ENCODE data around the gene ZCCHC24. TPM values are rescaled to one million over a fixed set of nuclear protein-coding genes. Genes with fewer than 3 reads are reported as not detected.

ZCCHC24 gene
- total and polyA plus RNA-seq, 10 donors, result 4.9 to 34.1 (median 23.7) TPM

DNA sequence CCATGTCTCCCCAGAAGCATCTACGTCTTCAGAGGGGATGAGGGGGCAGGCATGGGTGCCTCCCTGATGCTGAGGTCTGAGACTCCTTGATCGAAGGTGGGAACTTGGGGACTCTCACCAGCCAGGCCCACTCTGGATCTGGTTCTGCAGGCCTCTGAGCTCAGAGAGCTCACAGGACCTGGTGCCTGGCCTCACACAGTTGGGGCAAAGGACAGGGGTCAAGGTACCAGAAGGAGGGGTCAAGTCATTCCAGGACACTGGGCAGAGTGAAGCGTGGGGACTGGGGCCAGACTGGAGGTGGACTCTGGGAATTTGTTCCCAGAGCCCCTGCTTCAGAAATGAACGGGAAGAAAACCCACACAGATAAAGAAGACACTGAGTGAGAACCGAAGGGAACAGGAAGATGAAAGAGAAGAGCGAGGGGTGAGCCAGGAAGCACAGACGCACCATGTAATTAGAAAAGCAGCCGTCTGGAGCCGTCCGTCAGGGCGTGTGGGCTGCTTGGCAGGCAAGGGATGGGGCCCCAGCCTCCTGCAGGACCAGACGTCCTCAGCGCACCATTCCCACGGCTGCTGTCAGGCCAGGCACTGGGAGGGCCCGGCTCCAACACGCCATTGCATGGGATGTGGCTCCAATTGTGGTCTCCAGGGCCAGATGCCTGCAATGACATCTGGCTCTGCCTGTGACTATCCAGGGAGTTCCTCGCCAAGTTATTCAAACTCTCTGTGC, 47.7 kb downstream of the ZCCHC24 start:
- no peaks in the 10 kb centered on the region for H3K27me3 ChIP-seq (replicated peaks in 1 of 7)
- H3K4me3 ChIP-seq, result no peak overlapping the region
- intact Hi-C loops (cut with DNase I; ENCODE audit: low total_unique reads), result no loop called here
- peaks cover 20 to 68% (median 44%) of the 10 kb centered on the region in 6 donors for H3K4me1 ChIP-seq
- DNase-seq, result no peak
- TF ChIP-seq POLR2A (IDR thresholded peaks at IDR 0.05), result no peak
- TF ChIP-seq, protein P1, sequence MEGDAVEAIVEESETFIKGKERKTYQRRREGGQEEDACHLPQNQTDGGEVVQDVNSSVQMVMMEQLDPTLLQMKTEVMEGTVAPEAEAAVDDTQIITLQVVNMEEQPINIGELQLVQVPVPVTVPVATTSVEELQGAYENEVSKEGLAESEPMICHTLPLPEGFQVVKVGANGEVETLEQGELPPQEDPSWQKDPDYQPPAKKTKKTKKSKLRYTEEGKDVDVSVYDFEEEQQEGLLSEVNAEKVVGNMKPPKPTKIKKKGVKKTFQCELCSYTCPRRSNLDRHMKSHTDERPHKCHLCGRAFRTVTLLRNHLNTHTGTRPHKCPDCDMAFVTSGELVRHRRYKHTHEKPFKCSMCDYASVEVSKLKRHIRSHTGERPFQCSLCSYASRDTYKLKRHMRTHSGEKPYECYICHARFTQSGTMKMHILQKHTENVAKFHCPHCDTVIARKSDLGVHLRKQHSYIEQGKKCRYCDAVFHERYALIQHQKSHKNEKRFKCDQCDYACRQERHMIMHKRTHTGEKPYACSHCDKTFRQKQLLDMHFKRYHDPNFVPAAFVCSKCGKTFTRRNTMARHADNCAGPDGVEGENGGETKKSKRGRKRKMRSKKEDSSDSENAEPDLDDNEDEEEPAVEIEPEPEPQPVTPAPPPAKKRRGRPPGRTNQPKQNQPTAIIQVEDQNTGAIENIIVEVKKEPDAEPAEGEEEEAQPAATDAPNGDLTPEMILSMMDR (IDR thresholded peaks at IDR 0.05 in 8 of 11, conservative IDR thresholded peaks at IDR 0.05 in 3 of 11), result no peak
- peak in 2 of 3 donors; percentile 55 to 72 for TF ChIP-seq POLR2AphosphoS5 (IDR thresholded peaks at IDR 0.05)
- H3K27ac ChIP-seq, result peak overlapping the region in 5 of 8 donors; percentile 70 to 92 (median 82)
- peaks cover 0 to 23% (median 0%) of the 10 kb centered on the region in 6 donors for H3K36me3 ChIP-seq
- 62 to 78% (median 76%) methylated on average over 17 of the region's 17 CpGs for WGBS, 5 donors
- H3K9me3 ChIP-seq, result no peaks in the 10 kb centered on the region

DNA sequence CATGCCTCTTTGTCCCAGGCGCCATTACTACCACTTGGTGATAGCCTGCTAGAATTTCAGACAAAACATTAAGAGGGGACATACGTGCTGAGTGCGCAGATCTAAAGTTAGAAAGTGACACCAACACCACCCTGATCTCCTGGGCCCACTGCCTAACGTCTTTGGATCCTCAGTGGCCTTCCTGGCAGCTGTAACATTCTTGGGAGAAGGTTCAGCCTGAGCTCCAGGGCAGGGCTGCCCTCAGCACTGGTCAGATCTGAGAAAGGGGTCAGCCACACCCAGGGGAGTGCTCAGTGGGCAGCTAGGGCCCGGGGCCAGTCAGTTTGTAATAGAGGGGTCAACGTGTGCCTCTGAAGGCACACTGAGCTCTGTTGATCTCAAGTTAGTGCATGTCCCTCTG, 48.4 kb downstream of the ZCCHC24 start:
- no peak overlapping the region for H3K4me3 ChIP-seq
- peaks cover 17 to 62% (median 41%) of the 10 kb centered on the region in 6 donors for H3K4me1 ChIP-seq
- H3K9me3 ChIP-seq, result no peaks in the 10 kb centered on the region
- H3K27ac ChIP-seq, result peak overlapping the region in 5 of 8 donors; percentile 49 to 92 (median 82)
- 75 to 81% (median 78%) methylated on average over 6 of the region's 6 CpGs for WGBS, 5 donors
- H3K27me3 ChIP-seq (replicated peaks in 1 of 7), result no peaks in the 10 kb centered on the region
- TF ChIP-seq POLR2AphosphoS5 (IDR thresholded peaks at IDR 0.05) (no peak), POLR2A (IDR thresholded peaks at IDR 0.05) (no peak)
- TF ChIP-seq, protein P1 (IDR thresholded peaks at IDR 0.05 in 8 of 11, conservative IDR thresholded peaks at IDR 0.05 in 3 of 11), result no peak
- H3K36me3 ChIP-seq, result peaks cover 0 to 29% (median 0%) of the 10 kb centered on the region in 6 donors
- peak; percentile 61 for DNase-seq
- intact Hi-C loops (cut with DNase I; ENCODE audit: low total_unique reads), result no loop called here

DNA sequence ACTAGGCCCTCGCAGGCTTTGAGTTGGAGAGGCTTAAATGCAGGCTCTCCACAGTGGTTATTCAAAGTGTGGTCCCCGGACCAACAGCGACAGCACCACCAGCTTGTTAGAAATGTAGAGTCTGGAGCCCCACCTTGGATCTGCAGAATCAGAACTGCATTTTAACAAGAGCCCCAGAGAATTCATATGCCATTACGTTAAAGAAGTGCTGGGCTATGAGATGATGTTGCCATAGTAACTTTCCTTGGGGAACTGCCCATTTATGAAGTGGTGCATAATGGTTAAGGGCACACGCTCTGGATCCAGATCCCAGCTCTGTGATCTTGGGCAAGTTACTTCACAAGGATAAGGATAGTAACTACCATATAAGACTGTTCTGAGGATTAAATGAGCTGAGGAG, 48.9 kb downstream of the ZCCHC24 start:
- TF ChIP-seq POLR2AphosphoS5 (IDR thresholded peaks at IDR 0.05) (no peak), POLR2A (IDR thresholded peaks at IDR 0.05) (no peak)
- TF ChIP-seq, protein P1 (IDR thresholded peaks at IDR 0.05 in 8 of 11, conservative IDR thresholded peaks at IDR 0.05 in 3 of 11), result no peak
- peak; percentile 13 for DNase-seq
- 88 to 93% (median 90%) methylated on average over 5 of the region's 5 CpGs for WGBS, 5 donors
- Histone ChIP-seq H3K4me3 (no peak overlapping the region), H3K4me1 (peaks cover 13 to 56% (median 36%) of the 10 kb centered on the region in 6 donors), H3K9me3 (no peaks in the 10 kb centered on the region), H3K27ac (peak overlapping the region in 2 of 8 donors; percentile 82 to 84), H3K27me3 (replicated peaks in 1 of 7) (no peaks in the 10 kb centered on the region), H3K36me3 (peaks cover 0 to 30% (median 0%) of the 10 kb centered on the region in 6 donors)
- intact Hi-C loops (cut with DNase I; ENCODE audit: low total_unique reads), result no loop called here

DNA sequence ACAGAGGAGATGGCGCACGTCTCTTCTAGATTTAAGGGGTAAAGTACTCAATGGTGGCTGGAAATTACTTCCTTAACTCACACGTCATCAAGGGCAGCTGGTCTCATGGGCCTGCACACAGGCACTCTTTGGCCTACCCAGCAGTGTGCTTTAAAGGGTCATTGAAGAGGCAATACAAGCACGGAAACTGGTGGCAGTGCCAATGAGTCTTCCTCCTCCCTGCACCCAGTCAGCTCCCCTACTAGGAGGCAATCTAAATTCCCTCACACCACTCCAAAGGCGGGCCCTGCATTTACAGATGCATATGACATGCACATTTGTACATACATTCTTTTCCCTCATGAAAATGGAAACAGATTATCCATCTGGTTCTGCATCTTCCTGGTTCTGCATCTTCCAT, 50.8 kb downstream of the ZCCHC24 start:
- Histone ChIP-seq H3K4me1 (peaks cover 8 to 56% (median 28%) of the 10 kb centered on the region in 6 donors), H3K27me3 (replicated peaks in 1 of 7) (no peaks in the 10 kb centered on the region), H3K36me3 (peaks cover 0 to 30% (median 0%) of the 10 kb centered on the region in 6 donors), H3K4me3 (no peak overlapping the region), H3K9me3 (no peaks in the 10 kb centered on the region), H3K27ac (no peak overlapping the region)
- TF ChIP-seq POLR2AphosphoS5 (IDR thresholded peaks at IDR 0.05) (no peak), POLR2A (IDR thresholded peaks at IDR 0.05) (no peak)
- TF ChIP-seq, protein P1 (IDR thresholded peaks at IDR 0.05 in 8 of 11, conservative IDR thresholded peaks at IDR 0.05 in 3 of 11), result no peak
- 80 to 90% (median 90%) methylated on average over 5 of the region's 5 CpGs for WGBS, 5 donors
- DNase-seq, result peak; percentile 16
- intact Hi-C loops (cut with DNase I; ENCODE audit: low total_unique reads), result no loop called here
